GM19043 (cell line): ENCODE measurements around the gene UNC50.
A peak's percentile ranks its signal among the peaks of the same experiment; 100 is the strongest.

Experiments
- ATAC-seq: cut with Tn5 transposase; IDR thresholded peaks from one replicate; pipeline ENCODE4 v1.9.1; 2021; ENCODE audit warnings: low read depth; ENCODE audit not compliant: unreplicated experiment

UNC50 gene

GRCh38 chr2:98608116-98608961 lies at the start of gene UNC50, which contains the start of gene COA5:
Gene UNC50 (plus strand): TSS chr2:98608589. CDS start chr2:98609760, 1,171 bp downstream.
Gene COA5 (minus strand): TSS chr2:98608512. CDS start chr2:98608405, 107 bp downstream.
- ATAC-seq, result peak; percentile 80

GRCh38 chr2:98558852-98559530 lies 49.4 kb upstream of the UNC50 start:
- ATAC-seq, result no peak

- ATAC-seq, result no peak
These were observed 48.8 kb upstream of the UNC50 start for GRCh38 chr2:98559581-98559980.

GRCh38 chr2:98560256-98560771 lies 48.1 kb upstream of the UNC50 start:
- no peak for ATAC-seq

- ATAC-seq, result no peak
These were observed 47.4 kb upstream of the UNC50 start for GRCh38 chr2:98561018-98561417.

- no peak for ATAC-seq
These were observed 46.3 kb upstream of the UNC50 start for GRCh38 chr2:98561902-98562695.

- no peak for ATAC-seq
These were observed 45.0 kb upstream of the UNC50 start for GRCh38 chr2:98563394-98563793.

GRCh38 chr2:98564541-98565132 lies 43.8 kb upstream of the UNC50 start:
- no peak for ATAC-seq

GRCh38 chr2:98565286-98565860 lies 43.0 kb upstream of the UNC50 start:
- no peak for ATAC-seq

- ATAC-seq, result no peak
These were observed 42.4 kb upstream of the UNC50 start for GRCh38 chr2:98565941-98566340.

GRCh38 chr2:98568161-98568956 lies 40.0 kb upstream of the UNC50 start:
- ATAC-seq, result no peak

- ATAC-seq, result peak; percentile 74
These were observed 39.1 kb upstream of the UNC50 start for GRCh38 chr2:98569197-98569793.

- ATAC-seq, result no peak
These were observed 38.5 kb upstream of the UNC50 start for GRCh38 chr2:98569915-98570314.

- no peak for ATAC-seq
These were observed 38.0 kb upstream of the UNC50 start for GRCh38 chr2:98570356-98570755.

- no peak for ATAC-seq
These were observed 37.2 kb upstream of the UNC50 start for GRCh38 chr2:98571121-98571701.

GRCh38 chr2:98571796-98572195 lies 36.6 kb upstream of the UNC50 start:
- ATAC-seq, result no peak

- no peak for ATAC-seq
These were observed 36.2 kb upstream of the UNC50 start for GRCh38 chr2:98572211-98572610.

- no peak for ATAC-seq
These were observed 35.7 kb upstream of the UNC50 start for GRCh38 chr2:98572676-98573075.
